Right atrium auricular region (tissue), 2 donors: ENCODE data around the gene SLC25A21. TPM values are rescaled to one million over a fixed set of nuclear protein-coding genes. Genes with fewer than 3 reads are reported as not detected.
"Not testable (repeated sequence)": the region's sequence is repeated elsewhere in the genome, so short reads cannot be mapped to it uniquely, and the experiment has no call there.

Experiments
- DNase-seq: peaks from one replicate; pipeline ENCODE4 v3.0.0-alpha.2; 2019; ENCODE audit warnings: low spot score
- H3K27ac ChIP-seq, 2 donors: fragments of 200-600 bp; sonication (generic); 1 replicate in 1 of 2; 2 replicates in 1 of 2; pipeline ENCODE4 v1.5.1; 2016 to 2019
- H3K27me3 ChIP-seq, 2 donors: fragments of 200-600 bp; sonication (generic); one replicate each; pipeline versions ENCODE4 v1.5.1 to v1.6.0; 2017 to 2019
- H3K36me3 ChIP-seq: fragments of 200-600 bp; sonication (generic); one replicate; pipeline ENCODE4 v1.5.1; 2016
- H3K4me1 ChIP-seq, 2 donors: fragments of 200-600 bp; sonication (generic); one replicate each; pipeline versions ENCODE4 v1.5.1 to v1.6.0; 2017 to 2019
- H3K4me3 ChIP-seq, 2 donors: fragments of 200-600 bp; sonication (generic); 1 replicate in 1 of 2; 2 replicates in 1 of 2; pipeline ENCODE4 v1.5.1; 2017 to 2019; ENCODE audit warnings: mild to moderate bottlenecking in 1 of 2, moderate library complexity in 1 of 2
- H3K9me3 ChIP-seq, 2 donors: fragments of 200-600 bp; sonication (generic); one replicate each; pipeline ENCODE4 v1.5.1; 2019
- CTCF ChIP-seq, 2 donors: fragments of 200-600 bp; sonication (generic); IDR thresholded peaks; one replicate each; pipeline ENCODE4 v1.5.1; 2019; ENCODE audit warnings: antibody characterized with exemption in 2 of 2
- total RNA-seq, 2 donors: library from RNA; depleted of rRNA; stranded (reverse); fragments of >200 nt; gene quantifications; one replicate each; pipeline ENCODE4 v1.1.0, GENCODE V29; 2016

Gene SLC25A21
- total RNA-seq, 2 donors from 2014 or later, result 0.55 to 0.93 TPM

DNA sequence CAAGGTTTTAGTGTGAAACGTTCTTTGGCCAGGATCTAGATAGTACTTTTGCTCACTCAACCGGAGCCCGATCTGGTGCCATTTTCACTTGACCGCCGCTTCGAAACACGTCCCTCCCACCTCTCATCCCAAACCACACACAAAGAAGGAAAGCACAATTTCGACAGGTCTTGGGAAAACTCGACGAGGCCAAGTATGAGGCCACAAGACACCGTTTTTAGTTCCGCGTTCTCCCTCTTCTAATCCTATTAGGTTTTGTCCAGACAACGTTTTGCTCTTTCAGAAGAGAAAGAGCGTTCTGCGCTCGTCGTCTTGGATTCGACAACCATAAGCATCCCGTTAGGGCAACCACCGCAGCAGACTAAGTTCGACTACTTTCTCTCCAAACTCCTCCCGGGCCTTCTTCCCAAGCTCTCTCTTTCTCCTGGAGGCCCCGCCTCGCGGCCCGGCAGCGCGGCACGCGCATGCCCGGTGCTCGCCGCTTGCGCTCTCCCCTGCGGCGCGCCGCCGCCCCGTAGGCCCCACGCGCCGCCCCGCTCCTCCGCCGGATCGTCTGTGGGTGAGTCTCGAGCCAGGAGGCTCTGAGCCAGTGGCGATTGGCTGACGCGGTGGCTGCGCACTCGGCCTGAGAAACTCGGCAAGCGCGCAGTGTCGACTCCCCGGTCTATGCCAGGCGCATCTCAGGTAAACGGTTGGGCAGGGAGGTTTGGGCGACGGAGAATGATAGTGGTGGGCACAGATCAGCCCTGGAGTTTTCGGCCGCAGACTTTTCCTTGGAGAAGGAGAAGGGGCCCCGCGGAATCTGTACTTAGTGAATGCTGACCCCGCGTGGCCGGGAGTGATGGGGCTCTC is 25.2 kb upstream of the SLC25A21 start, which contains the start of gene MIPOL1:
MIPOL1 (plus strand) TSS at position 517 of the 852 bp plus-strand sequence. CDS start 49,952 bp downstream, outside the sequence.
- H3K36me3 ChIP-seq, result no peaks in the 10 kb centered on the region
- no peaks in the 10 kb centered on the region for H3K9me3 ChIP-seq
- H3K27ac ChIP-seq, result peak within 1 kb of the TSS; percentile 88 to 90
- peak within 1 kb of the TSS; percentile 47 to 61 for H3K4me3 ChIP-seq
- H3K4me1 ChIP-seq, result no peaks in the 10 kb centered on the region
- DNase-seq, result peak; percentile 78
- H3K27me3 ChIP-seq, result no peaks in the 10 kb centered on the region
- TF ChIP-seq CTCF (IDR thresholded peaks at IDR 0.05), result peak; percentile 16 to 64

GRCh38 chr14:37196604-37197420 is 24.4 kb upstream of the SLC25A21 start:
- no peaks in the 10 kb centered on the region for H3K4me1 ChIP-seq
- no peak for DNase-seq
- TF ChIP-seq CTCF (IDR thresholded peaks at IDR 0.05), result no peak
- H3K9me3 ChIP-seq, result no peaks in the 10 kb centered on the region
- H3K4me3 ChIP-seq, result peak overlapping the region; percentile 47 to 61
- H3K27ac ChIP-seq, result peak overlapping the region; percentile 88 to 90
- H3K27me3 ChIP-seq, result no peaks in the 10 kb centered on the region
- H3K36me3 ChIP-seq, result no peaks in the 10 kb centered on the region

DNA sequence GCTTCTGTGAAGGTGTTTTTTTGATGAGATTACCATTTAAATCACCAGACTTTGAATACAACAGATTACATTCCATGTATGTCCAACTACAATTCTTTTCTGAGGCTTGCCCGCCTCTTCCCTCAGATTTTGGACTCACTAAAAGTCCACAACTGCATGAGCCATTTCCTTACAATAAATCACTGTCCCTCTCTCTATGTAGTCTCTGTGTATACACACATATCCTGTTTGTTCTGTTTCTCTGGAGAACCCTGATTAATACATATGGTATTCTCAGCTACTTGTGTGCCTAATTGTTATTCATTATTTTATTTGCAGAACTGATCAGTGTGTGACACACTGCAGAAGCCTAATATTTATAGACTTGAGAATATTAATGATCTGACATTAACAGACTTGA is 22.9 kb upstream of the SLC25A21 start:
- no peaks in the 10 kb centered on the region for H3K36me3 ChIP-seq
- no peak overlapping the region for H3K27ac ChIP-seq
- no peaks in the 10 kb centered on the region for H3K9me3 ChIP-seq
- no peak for TF ChIP-seq CTCF (IDR thresholded peaks at IDR 0.05)
- no peak for DNase-seq
- no peak overlapping the region for H3K4me3 ChIP-seq
- H3K4me1 ChIP-seq, result no peaks in the 10 kb centered on the region
- H3K27me3 ChIP-seq, result no peaks in the 10 kb centered on the region

DNA sequence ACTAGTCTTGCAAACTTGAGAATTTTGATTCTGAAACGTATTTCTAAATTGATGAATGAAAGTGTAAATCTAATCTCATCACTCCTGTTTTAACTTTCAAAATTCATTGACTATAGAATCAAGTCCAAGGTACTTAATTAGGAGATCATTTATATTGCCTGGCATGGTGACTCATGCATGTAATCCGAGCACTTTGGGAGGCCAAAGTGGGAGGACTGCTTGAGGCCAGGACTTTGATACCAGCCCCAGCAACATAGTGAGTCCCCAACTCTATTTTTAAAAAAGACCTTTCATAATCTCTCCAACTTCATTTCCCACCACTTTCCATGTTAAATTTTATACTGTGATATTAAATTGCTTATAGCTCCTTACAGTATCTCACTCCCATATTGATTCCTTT is 22.3 kb upstream of the SLC25A21 start:
- Histone ChIP-seq H3K27me3 (no peaks in the 10 kb centered on the region), H3K9me3 (no peaks in the 10 kb centered on the region), H3K27ac (no peak overlapping the region), H3K36me3 (no peaks in the 10 kb centered on the region), H3K4me1 (no peaks in the 10 kb centered on the region), H3K4me3 (no peak overlapping the region)
- no peak for TF ChIP-seq CTCF (IDR thresholded peaks at IDR 0.05)
- DNase-seq, result no peak

DNA sequence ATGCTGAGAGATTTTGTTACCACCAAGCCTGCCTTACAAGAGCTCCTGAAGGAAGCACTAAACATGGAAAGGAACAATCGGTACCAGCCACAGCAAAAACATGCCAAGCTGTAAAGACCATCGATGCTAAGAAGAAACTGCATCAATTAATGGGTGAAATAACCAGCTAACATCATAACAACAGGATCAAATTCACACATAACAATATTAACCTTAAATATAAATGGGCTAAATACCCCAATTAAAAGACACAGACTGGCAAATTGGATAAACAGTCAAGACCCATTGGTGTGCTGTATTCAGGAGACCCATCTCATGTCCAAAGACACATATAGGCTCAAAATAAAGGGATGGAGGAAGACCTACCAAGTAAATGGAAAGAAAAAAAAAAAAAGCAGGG is 17.3 kb upstream of the SLC25A21 start:
- H3K27ac ChIP-seq, H3K36me3 ChIP-seq: not testable (repeated sequence)

GRCh38 chr14:37187840-37188577 is 15.6 kb upstream of the SLC25A21 start:
- H3K27ac ChIP-seq, H3K4me1 ChIP-seq, H3K9me3 ChIP-seq, H3K36me3 ChIP-seq, DNase-seq, H3K27me3 ChIP-seq, H3K4me3 ChIP-seq: not testable (repeated sequence)

More for the DNA sequence above, 17.3 kb upstream of the SLC25A21 start:
- not testable (repeated sequence) for H3K4me3 ChIP-seq, H3K9me3 ChIP-seq, H3K4me1 ChIP-seq, H3K27me3 ChIP-seq, DNase-seq
